Neural crest cell (in vitro differentiated cells): ENCODE data around the gene ARHGEF7. TPM values are rescaled to one million over a fixed set of nuclear protein-coding genes. Genes with fewer than 3 reads are reported as not detected.

Experiments used
- DNase-seq: peaks from one replicate; pipeline ENCODE4 v3.0.0; 2021; ENCODE audit warnings: low read depth, mixed read lengths, low spot score
- H3K27ac Mint-ChIP-seq: one replicate; pipeline ENCODE4 v1.8.0; 2021; ENCODE audit warnings: mild to moderate bottlenecking, mixed read lengths; ENCODE audit not compliant: unreplicated experiment
- H3K27me3 Mint-ChIP-seq: 2 replicates; pipeline ENCODE4 v1.8.0; 2021; ENCODE audit warnings: low read depth, mild to moderate bottlenecking, mixed read lengths
- H3K36me3 Mint-ChIP-seq: 2 replicates; pipeline ENCODE4 v1.8.0; 2021; ENCODE audit warnings: low read depth, mild to moderate bottlenecking, mixed read lengths
- H3K4me1 Mint-ChIP-seq: 2 replicates; pipeline ENCODE4 v1.8.0; 2021; ENCODE audit warnings: mixed read lengths
- H3K4me3 Mint-ChIP-seq: one replicate; pipeline ENCODE4 v1.8.0; 2021; ENCODE audit warnings: mild to moderate bottlenecking, mixed read lengths
- H3K9me3 Mint-ChIP-seq: 2 replicates; pipeline ENCODE4 v1.8.0; 2021; ENCODE audit warnings: mixed read lengths
- total RNA-seq: library from RNA; stranded (reverse); gene quantifications from 2 replicates; pipeline ENCODE4 v1.2.1, GENCODE V29; 2021
- TF ChIP-seq, protein P1 (sequence below): fragments of 200-600 bp; sonication (generic); conservative IDR thresholded peaks from 2 replicates; pipeline ENCODE4 v1.5.0; 2021; ENCODE audit warnings: antibody characterized with exemption, mild to moderate bottlenecking

The ARHGEF7 gene
- total RNA-seq, 1 donor from 2014 or later = 77.3 TPM

DNA sequence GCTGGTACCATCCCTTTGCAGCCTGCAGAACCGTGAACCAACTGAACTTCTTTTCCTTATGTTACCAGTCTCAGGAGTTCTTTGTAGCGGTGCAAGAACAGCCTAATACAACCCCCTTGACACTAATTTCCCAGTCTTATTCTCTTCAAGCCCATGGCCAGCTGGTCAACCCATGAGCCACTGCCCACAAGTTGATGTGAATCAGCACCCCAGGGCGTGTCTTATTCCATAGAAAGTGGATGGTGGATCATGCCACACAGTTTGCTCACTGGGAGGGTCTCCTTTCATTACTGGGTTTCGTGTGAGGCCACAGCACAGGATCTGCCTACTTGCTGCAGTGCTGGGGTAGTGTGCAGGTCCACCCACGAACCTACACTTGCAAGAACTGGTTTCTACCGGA, 232.3 kb downstream of the ARHGEF7 start:
- Mint-ChIP-seq H3K27ac (peak overlapping the region; percentile 27), H3K36me3 (peaks cover 2% of the 10 kb centered on the region), H3K27me3 (no peaks in the 10 kb centered on the region), H3K4me3 (no peak overlapping the region), H3K4me1 (no peaks in the 10 kb centered on the region), H3K9me3 (peaks cover 9% of the 10 kb centered on the region)
- DNase-seq = no peak
- TF ChIP-seq, protein P1, sequence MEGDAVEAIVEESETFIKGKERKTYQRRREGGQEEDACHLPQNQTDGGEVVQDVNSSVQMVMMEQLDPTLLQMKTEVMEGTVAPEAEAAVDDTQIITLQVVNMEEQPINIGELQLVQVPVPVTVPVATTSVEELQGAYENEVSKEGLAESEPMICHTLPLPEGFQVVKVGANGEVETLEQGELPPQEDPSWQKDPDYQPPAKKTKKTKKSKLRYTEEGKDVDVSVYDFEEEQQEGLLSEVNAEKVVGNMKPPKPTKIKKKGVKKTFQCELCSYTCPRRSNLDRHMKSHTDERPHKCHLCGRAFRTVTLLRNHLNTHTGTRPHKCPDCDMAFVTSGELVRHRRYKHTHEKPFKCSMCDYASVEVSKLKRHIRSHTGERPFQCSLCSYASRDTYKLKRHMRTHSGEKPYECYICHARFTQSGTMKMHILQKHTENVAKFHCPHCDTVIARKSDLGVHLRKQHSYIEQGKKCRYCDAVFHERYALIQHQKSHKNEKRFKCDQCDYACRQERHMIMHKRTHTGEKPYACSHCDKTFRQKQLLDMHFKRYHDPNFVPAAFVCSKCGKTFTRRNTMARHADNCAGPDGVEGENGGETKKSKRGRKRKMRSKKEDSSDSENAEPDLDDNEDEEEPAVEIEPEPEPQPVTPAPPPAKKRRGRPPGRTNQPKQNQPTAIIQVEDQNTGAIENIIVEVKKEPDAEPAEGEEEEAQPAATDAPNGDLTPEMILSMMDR = no peak

GRCh38 chr13:111353508-111353907, 238.4 kb downstream of the ARHGEF7 start:
- no peaks in the 10 kb centered on the region for H3K36me3 Mint-ChIP-seq
- TF ChIP-seq, protein P1 = no peak
- no peak overlapping the region for H3K4me3 Mint-ChIP-seq
- H3K27me3 Mint-ChIP-seq = peaks cover 15% of the 10 kb centered on the region
- DNase-seq = no peak
- H3K4me1 Mint-ChIP-seq = no peaks in the 10 kb centered on the region
- no peak overlapping the region for H3K27ac Mint-ChIP-seq
- peaks cover 7% of the 10 kb centered on the region for H3K9me3 Mint-ChIP-seq

DNA sequence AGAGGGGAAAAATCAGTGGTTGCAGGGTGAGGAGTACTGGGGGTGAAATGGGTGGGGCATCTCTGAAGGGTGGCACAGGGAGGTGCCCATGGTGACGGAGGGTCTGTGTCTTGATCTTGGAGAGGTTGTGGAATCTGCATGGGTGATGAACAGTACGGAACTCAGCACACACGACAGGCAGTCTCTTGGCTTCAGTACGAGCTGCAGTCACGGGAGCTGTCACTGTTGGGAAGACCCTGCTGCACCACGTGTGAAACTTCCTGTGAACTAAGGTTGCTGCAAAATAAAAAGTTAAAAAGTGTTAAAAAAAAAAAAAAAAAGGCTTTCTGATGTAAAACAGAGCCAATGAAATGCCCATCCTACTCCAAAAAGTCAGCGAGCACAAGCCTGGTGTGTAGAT, 239.7 kb downstream of the ARHGEF7 start:
- H3K4me1 Mint-ChIP-seq = no peaks in the 10 kb centered on the region
- TF ChIP-seq, protein P1 = no peak
- H3K27ac Mint-ChIP-seq = no peak overlapping the region
- H3K36me3 Mint-ChIP-seq = no peaks in the 10 kb centered on the region
- no peak for DNase-seq
- H3K4me3 Mint-ChIP-seq = no peak overlapping the region
- H3K27me3 Mint-ChIP-seq = peaks cover 15% of the 10 kb centered on the region
- peaks cover 4% of the 10 kb centered on the region for H3K9me3 Mint-ChIP-seq

Other genes starting within 250 kb of the ARHGEF7 start
- 194 and 204 TPM in 2 replicates for gene ANKRD10, start 200.2 kb upstream of the ARHGEF7 start, total RNA-seq
- gene TEX29, start 205.3 kb downstream of the ARHGEF7 start, total RNA-seq = 0.50 TPM in 1 of 2 replicates, not detected in the other